GM18873 (cell line): ENCODE results near the gene NBAS.
"Not testable (repeated sequence)": the region's sequence is repeated elsewhere in the genome, so short reads cannot be mapped to it uniquely, and the experiment has no call there.

Source experiments
- ATAC-seq: cut with Tn5 transposase; IDR thresholded peaks from one replicate; pipeline ENCODE4 v1.9.1; 2021; ENCODE audit warnings: mild to moderate bottlenecking, moderate library complexity, moderate number of reproducible peaks; ENCODE audit not compliant: unreplicated experiment, low FRiP score

NBAS gene

GRCh38 chr2:15485949-15486348 is 75.2 kb downstream of the NBAS start:
- no peak for ATAC-seq

- no peak for ATAC-seq
Measured at GRCh38 chr2:15481000-15481399, 80.1 kb downstream of the NBAS start.

DNA sequence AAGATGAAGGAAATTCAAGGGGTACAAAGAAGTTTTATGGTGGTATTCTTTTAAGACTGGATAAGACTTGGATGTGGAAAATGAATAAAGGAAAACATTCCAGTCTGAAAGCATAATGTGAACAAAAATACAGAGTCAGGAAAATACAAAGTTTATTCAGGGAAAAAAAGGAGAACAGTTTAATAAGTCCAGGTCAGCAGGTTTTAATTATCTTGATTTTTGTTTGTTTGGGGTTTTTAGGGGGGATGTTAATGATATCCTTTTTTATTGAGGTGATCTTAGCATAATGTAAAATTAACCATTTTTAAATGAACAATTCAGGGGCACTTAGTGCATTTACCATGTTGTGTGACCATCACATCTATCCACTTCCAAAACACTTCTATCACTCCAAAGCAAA is 80.6 kb downstream of the NBAS start:
- ATAC-seq = no peak

GRCh38 chr2:15472876-15473275 is 88.3 kb downstream of the NBAS start:
- no peak for ATAC-seq

- ATAC-seq = no peak
Measured at GRCh38 chr2:15472133-15472532, 89.0 kb downstream of the NBAS start.

DNA sequence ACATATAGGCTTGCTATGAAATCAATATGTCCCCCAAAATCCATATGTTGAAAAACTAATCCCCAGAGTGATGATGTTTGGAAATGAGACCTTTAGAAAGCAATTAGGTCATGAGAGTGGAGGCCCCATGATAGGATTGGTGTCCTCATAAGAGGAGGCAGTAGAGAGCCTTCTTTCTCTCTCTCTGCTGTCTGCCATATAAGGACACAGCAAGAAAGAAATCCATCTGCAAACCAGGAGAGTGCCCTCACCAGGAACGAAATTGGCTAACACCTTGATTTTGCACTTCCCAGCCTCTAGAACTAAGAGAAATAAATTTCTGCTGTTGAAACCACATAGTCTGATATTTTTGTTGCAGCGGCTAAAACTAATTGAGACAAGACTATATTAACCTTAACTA is 89.5 kb downstream of the NBAS start:
- ATAC-seq = no peak

DNA sequence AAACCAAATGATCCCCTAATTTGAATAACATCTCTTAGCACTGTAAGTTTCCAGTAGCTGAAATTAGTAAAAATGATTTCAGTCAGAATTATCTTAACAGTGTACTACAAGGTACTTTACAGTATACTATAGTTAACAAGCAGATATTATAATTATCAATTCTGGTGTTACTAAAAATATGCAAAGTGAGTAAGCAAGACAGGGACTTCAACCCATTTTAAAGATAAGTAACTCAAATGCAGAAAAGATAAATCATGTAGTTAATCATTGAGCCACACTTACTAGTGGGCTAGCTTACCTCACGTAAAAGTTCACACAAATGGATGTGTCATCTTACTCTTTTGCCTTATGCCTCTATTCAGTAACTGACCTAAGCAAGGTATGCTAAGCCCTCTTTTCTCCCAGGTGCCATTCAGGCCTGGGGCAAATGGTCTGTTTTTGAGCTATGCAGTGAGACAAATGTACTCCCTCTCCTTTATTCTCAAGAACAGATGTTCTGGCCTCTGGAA is 101.0 kb downstream of the NBAS start:
- ATAC-seq = no peak

DNA sequence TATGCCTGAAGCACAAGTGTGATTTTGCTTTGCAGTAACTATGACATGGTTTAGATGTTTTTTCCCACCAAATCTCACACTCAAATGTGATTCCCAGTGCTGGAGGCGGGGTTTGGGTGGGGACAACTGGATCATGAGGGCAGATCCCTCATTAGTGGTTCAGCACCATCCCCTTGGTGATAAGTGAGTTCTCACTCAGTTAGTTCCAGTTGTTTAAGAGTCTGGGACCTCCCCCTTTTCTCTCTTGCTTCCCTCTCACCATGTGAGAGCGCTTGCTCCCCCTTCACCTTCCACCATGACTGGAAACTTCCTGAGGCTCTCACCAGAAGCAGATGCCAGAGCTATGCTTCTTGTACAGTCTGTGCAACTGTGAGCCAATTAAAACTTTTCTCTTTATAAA is 102.9 kb downstream of the NBAS start:
- ATAC-seq = no peak

GRCh38 chr2:15457868-15458267 is 103.3 kb downstream of the NBAS start:
- no peak for ATAC-seq

GRCh38 chr2:15456352-15456751 is 104.8 kb downstream of the NBAS start:
- no peak for ATAC-seq

- ATAC-seq = no peak
Measured at GRCh38 chr2:15450808-15451207, 110.3 kb downstream of the NBAS start.

DNA sequence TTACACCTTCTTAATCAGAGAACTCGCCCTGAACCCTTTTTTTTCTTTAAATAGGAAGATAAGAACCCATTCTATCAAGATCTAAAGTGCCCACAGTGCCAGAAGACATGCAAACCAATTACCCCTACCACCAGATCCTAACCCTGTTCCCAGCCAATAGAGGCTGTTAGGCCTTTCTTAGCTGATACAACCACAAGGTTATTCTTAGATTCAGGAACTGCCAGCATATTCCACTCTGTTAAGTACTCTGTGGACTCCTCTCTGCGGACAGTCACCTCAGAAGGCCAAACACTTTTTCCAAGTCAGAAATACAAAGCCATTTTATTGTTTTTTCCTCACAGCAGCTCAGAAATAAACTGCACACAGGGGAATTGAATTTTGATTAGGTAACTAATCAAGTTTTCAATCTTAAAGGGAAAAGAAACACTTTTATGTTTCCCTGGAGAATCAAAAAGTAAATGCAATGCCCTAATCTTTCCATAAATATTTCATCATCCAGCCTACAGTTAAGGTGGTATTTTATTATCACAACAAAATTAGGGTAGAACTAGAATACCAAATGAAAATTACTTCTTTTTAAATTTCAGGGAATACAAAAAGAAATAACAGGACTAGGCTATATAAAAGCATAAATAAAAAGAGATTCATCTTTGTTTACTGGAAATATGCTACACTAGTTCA is 111.4 kb downstream of the NBAS start:
- ATAC-seq = no peak

GRCh38 chr2:15448250-15448839 is 112.8 kb downstream of the NBAS start:
- ATAC-seq = no peak

GRCh38 chr2:15447381-15447780 is 113.8 kb downstream of the NBAS start:
- ATAC-seq = no peak

- ATAC-seq = no peak
Measured at GRCh38 chr2:15446961-15447360, 114.2 kb downstream of the NBAS start.

DNA sequence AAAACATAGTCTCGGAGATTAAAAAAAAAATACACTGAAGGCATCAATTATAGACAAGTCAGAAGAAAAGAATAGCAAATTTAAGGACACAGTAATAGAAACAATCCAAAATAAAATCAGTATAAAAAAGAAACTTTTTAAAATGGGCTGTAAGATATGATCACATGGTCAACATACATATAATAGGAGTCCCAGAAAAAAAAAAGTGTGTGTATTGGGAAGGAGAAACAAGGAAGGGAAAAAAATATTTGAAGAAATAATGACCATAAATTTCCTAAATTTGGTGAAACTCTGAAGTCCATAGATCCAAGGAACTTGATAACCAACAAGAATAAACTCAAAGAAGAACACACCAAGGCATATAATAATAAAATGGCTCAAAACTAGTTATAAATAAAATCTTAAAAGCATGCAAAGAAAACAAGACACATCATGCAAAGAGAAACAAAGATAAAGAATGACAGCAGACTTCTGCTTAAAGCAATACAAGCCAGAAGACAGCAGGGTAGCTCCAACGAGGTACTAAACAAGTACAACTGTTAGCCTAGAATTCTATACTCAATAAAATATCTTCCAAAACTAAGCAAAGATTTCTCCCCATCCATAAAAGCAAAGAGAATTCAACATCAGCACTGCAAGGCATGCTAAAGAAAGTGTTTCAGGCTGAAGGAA is 115.1 kb downstream of the NBAS start:
- ATAC-seq = no peak

- not testable (repeated sequence) for ATAC-seq
Measured at GRCh38 chr2:15439768-15440524, 121.2 kb downstream of the NBAS start.

DNA sequence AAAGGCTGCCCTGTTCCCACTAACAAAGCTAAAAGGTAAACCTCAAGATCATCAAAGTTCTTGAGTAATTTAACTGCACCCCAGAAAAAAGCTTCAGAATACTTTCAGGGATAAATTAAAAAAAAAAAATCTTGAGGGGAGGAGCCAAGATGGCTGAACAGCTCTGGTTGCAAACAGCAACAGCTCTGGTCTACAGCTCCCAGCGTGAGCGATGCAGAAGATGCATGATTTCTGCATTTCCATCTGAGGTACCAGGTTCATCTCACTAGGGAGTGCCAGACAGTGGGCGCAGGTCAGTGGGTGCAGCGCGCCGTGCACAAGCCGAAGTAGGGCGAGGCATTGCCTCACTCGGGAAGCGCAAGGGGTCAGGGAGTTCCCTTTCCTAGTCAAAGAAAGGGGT is 121.8 kb downstream of the NBAS start:
- not testable (repeated sequence) for ATAC-seq

DNA sequence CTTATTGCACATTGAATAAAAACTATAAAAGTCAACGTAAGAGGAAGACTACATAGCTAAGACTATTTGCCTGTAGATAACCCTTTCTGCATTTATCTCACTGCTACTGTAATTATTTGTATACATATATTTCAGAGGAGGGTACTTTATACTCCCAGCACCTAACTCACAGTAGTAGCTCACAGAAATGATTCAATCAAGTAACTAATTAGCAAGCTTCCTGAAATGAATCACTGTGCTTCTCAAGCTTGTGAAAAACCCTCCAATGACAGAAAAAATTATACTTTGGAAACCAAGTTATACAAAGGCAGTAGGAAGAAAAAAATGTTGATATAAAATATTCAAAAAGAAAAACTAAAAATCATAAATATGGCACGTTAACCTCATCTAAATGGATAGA is 124.9 kb downstream of the NBAS start:
- ATAC-seq = no peak

- ATAC-seq = no peak
Measured at GRCh38 chr2:15435474-15435873, 125.7 kb downstream of the NBAS start.

DNA sequence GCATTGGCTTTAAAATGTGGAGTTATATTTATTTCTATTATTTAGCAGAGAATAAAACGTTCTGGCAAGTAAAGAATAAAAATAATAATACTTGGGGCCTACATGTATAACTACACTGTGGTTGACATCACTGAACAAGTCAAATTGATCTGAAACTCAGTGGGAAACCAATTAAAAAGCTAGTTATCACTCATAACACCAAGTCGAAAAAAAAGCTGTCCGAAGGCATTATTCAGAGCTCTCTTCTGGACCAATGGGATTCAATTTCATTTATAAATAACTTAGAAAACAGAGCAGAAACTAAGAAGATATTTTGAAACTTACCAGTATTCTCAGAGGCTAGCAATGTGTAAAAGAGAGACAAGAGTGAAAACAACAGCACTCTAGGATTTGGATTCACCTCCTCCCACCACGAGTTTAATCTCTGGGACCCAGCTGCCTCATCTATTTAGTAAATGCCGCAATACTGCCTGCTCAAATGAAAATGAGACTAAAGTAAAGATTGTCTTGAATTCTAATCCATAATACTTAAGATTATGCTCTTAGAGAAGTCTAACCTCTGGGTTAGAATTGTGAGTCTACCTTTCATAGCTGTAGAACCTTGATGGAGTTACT is 128.4 kb downstream of the NBAS start:
- no peak for ATAC-seq
